ENCODE measurements around the gene SUPT3H.
"Not testable (repeated sequence)": the region's sequence is repeated elsewhere in the genome, so short reads cannot be mapped to it uniquely, and the experiment has no call there.

Gene SUPT3H

GRCh38 chr6:45170309-45170708 is 207.4 kb downstream of the SUPT3H start:
- DNase-seq: no peak

- no peak for DNase-seq
These were observed 207.9 kb downstream of the SUPT3H start for GRCh38 chr6:45169815-45170214.

GRCh38 chr6:45163952-45164766 is 213.6 kb downstream of the SUPT3H start:
- no peak for DNase-seq

- DNase-seq: no peak
These were observed 217.4 kb downstream of the SUPT3H start for GRCh38 chr6:45160305-45160704.

GRCh38 chr6:45156075-45156474 is 221.7 kb downstream of the SUPT3H start:
- no peak for DNase-seq

GRCh38 chr6:45155341-45155894 is 222.3 kb downstream of the SUPT3H start:
- no peak for DNase-seq

GRCh38 chr6:45154679-45155078 is 223.1 kb downstream of the SUPT3H start:
- DNase-seq: no peak

- no peak for DNase-seq
These were observed 228.9 kb downstream of the SUPT3H start for GRCh38 chr6:45148711-45149341.

GRCh38 chr6:45148278-45148677 is 229.5 kb downstream of the SUPT3H start:
- no peak for DNase-seq

GRCh38 chr6:45145658-45146057 is 232.1 kb downstream of the SUPT3H start:
- DNase-seq: not testable (repeated sequence)

- no peak for DNase-seq
These were observed 239.0 kb downstream of the SUPT3H start for GRCh38 chr6:45138765-45139164.

- no peak for DNase-seq
These were observed 241.2 kb downstream of the SUPT3H start for GRCh38 chr6:45136495-45136894.

GRCh38 chr6:45132658-45133294 is 245.0 kb downstream of the SUPT3H start:
- no peak for DNase-seq

GRCh38 chr6:45132059-45132458 is 245.7 kb downstream of the SUPT3H start:
- DNase-seq: no peak

GRCh38 chr6:45129051-45129450 is 248.7 kb downstream of the SUPT3H start:
- DNase-seq: no peak

GRCh38 chr6:45127185-45127584 is 250.5 kb downstream of the SUPT3H start:
- no peak for DNase-seq

GRCh38 chr6:45126033-45126432 is 251.7 kb downstream of the SUPT3H start:
- no peak for DNase-seq

- no peak for DNase-seq
These were observed 254.7 kb downstream of the SUPT3H start for GRCh38 chr6:45123023-45123422.

GRCh38 chr6:45118754-45119153 is 259.0 kb downstream of the SUPT3H start:
- DNase-seq: no peak

- DNase-seq: no peak
These were observed 260.9 kb downstream of the SUPT3H start for GRCh38 chr6:45116714-45117410.

- DNase-seq: no peak
These were observed 262.0 kb downstream of the SUPT3H start for GRCh38 chr6:45115696-45116095.

- DNase-seq: no peak
These were observed 265.0 kb downstream of the SUPT3H start for GRCh38 chr6:45112711-45113110.

GRCh38 chr6:45109551-45109950 is 268.2 kb downstream of the SUPT3H start:
- no peak for DNase-seq
